HEK293 (cell line): ENCODE results near the gene IGLL1.

Experiments used
- CTCF ChIA-PET: fragments of 350-600 bp; formaldehyde crosslinking; extraction: SDS; loops from one replicate; lab custom pipeline; 2021; ENCODE audit warnings: antibody characterized with exemption; lab: Yijun Ruan, JAX
- POLR2A ChIA-PET: fragments of 300-600 bp; formaldehyde crosslinking; extraction: SDS; loops from one replicate; lab custom pipeline; 2020; ENCODE audit warnings: antibody characterized with exemption, inconsistent platforms; lab: Yijun Ruan, JAX
- H3K27ac ChIP-seq: fragments of 200-500 bp; sonication (Bioruptor generic); 2 replicates; pipeline ENCODE4 v1.5.1; 2014; ENCODE audit warnings: low read depth, low read length, control low read depth, inconsistent platforms; ENCODE audit errors: extremely low read depth
- H3K36me3 ChIP-seq, 2 experiments: fragments of 200-500 bp in 1 of 2; sonication (Bioruptor generic) in 1 of 2; 1 replicate in 1 of 2; 2 replicates in 1 of 2; pipeline ENCODE4 v1.5.1; 2014 to 2017; ENCODE audit warnings: inconsistent platforms in 2 of 2, low read length in 2 of 2; ENCODE audit not compliant: control insufficient read depth in 2 of 2, insufficient read depth in 1 of 2
- H3K4me1 ChIP-seq: fragments of 200-500 bp; sonication (Bioruptor generic); 2 replicates; pipeline ENCODE4 v1.5.1; 2014; ENCODE audit warnings: mild to moderate bottlenecking, low read length, inconsistent platforms; ENCODE audit not compliant: control insufficient read depth, insufficient read depth
- H3K4me3 ChIP-seq: 2 replicates; pipeline ENCODE4 v1.5.1; 2011; ENCODE audit warnings: low read depth, mild to moderate bottlenecking, control low read depth, low read length, moderate library complexity
- H3K9me3 ChIP-seq: fragments of 200-500 bp; sonication (Bioruptor generic); 2 replicates; pipeline ENCODE4 v1.5.1; 2014; ENCODE audit warnings: low read depth, low read length, inconsistent platforms; ENCODE audit not compliant: control insufficient read depth, insufficient read depth
- BCL6B ChIP-seq: fragments of 450-650 bp; formaldehyde crosslinking; IDR thresholded peaks from 2 replicates; pipeline ENCODE4 v1.5.1; 2017; ENCODE audit warnings: missing biosample characterization, missing genetic modification characterization
- FEZF1 ChIP-seq: fragments of 450-650 bp; formaldehyde crosslinking; IDR thresholded peaks from 2 replicates; pipeline ENCODE4 v1.5.1; 2016; ENCODE audit warnings: missing biosample characterization, missing genetic modification characterization
- KLF7 ChIP-seq: fragments of 450-650 bp; formaldehyde crosslinking; IDR thresholded peaks from 2 replicates; pipeline ENCODE4 v1.5.1; 2016; ENCODE audit warnings: missing biosample characterization, missing genetic modification characterization, borderline replicate concordance
- MEIS1 ChIP-seq: sonication (generic); formaldehyde crosslinking; IDR thresholded peaks from 2 replicates; pipeline ENCODE4 v1.8.1; 2022; ENCODE audit warnings: missing genetic modification reagents, mild to moderate bottlenecking, borderline replicate concordance
- OVOL3 ChIP-seq: fragments of 450-650 bp; formaldehyde crosslinking; IDR thresholded peaks from 2 replicates; pipeline ENCODE4 v1.5.1; 2016; ENCODE audit warnings: missing biosample characterization, missing genetic modification characterization
- PATZ1 ChIP-seq: fragments of 450-650 bp; formaldehyde crosslinking; IDR thresholded peaks from 2 replicates; pipeline ENCODE4 v1.5.1; 2016; ENCODE audit warnings: missing biosample characterization, missing genetic modification characterization
- PRDM1 ChIP-seq: fragments of 450-650 bp; formaldehyde crosslinking; IDR thresholded peaks from 2 replicates; pipeline ENCODE4; 2016; ENCODE audit warnings: missing biosample characterization, missing genetic modification characterization
- SCRT2 ChIP-seq: fragments of 450-650 bp; formaldehyde crosslinking; IDR thresholded peaks from 2 replicates; pipeline ENCODE4 v1.5.1; 2016; ENCODE audit warnings: missing biosample characterization, missing genetic modification characterization
- TRIM28 ChIP-seq: IDR thresholded peaks from 2 replicates; pipeline ENCODE4 v1.6.1; 2011; ENCODE audit warnings: low read length, control low read depth, borderline replicate concordance
- YY1 ChIP-seq: fragments of 450-650 bp; formaldehyde crosslinking; IDR thresholded peaks from 2 replicates; pipeline ENCODE4 v1.5.1; 2018; ENCODE audit warnings: missing biosample characterization, missing genetic modification characterization
- ZBTB17 ChIP-seq: fragments of 450-650 bp; formaldehyde crosslinking; IDR thresholded peaks from 2 replicates; pipeline ENCODE4 v1.5.1; 2016; ENCODE audit warnings: missing biosample characterization, missing genetic modification characterization
- ZNF10 ChIP-seq: fragments of 450-650 bp; formaldehyde crosslinking; IDR thresholded peaks from 2 replicates; pipeline ENCODE4 v1.5.1; 2017; ENCODE audit warnings: missing biosample characterization, missing genetic modification characterization
- ZNF133 ChIP-seq: fragments of 450-650 bp; formaldehyde crosslinking; IDR thresholded peaks from 2 replicates; pipeline ENCODE4 v1.5.1; 2016; ENCODE audit warnings: missing biosample characterization, missing genetic modification characterization
- ZNF138 ChIP-seq: fragments of 450-650 bp; formaldehyde crosslinking; IDR thresholded peaks from 2 replicates; pipeline ENCODE4 v1.5.1; 2016; ENCODE audit warnings: missing biosample characterization, missing genetic modification characterization, borderline replicate concordance
- ZNF140 ChIP-seq: fragments of 450-650 bp; formaldehyde crosslinking; IDR thresholded peaks from 2 replicates; pipeline ENCODE4 v1.5.1; 2016; ENCODE audit warnings: missing biosample characterization, missing genetic modification characterization
- ZNF155 ChIP-seq: fragments of 450-650 bp; formaldehyde crosslinking; IDR thresholded peaks from 2 replicates; pipeline ENCODE4 v1.5.1; 2016; ENCODE audit warnings: missing biosample characterization, missing genetic modification characterization
- ZNF157 ChIP-seq: fragments of 450-650 bp; formaldehyde crosslinking; IDR thresholded peaks from 2 replicates; pipeline ENCODE4 v1.5.1; 2016; ENCODE audit warnings: missing biosample characterization, missing genetic modification characterization
- ZNF248 ChIP-seq: fragments of 450-650 bp; formaldehyde crosslinking; IDR thresholded peaks from 2 replicates; pipeline ENCODE4 v1.5.1; 2017; ENCODE audit warnings: missing biosample characterization, missing genetic modification characterization
- ZNF311 ChIP-seq: fragments of 450-650 bp; formaldehyde crosslinking; IDR thresholded peaks from 2 replicates; pipeline ENCODE4 v1.5.1; 2017; ENCODE audit warnings: missing biosample characterization, missing genetic modification characterization, borderline replicate concordance
- ZNF37A ChIP-seq: fragments of 450-650 bp; IDR thresholded peaks from 2 replicates; pipeline ENCODE4 v1.5.1; 2018; ENCODE audit warnings: missing biosample characterization, missing genetic modification characterization
- ZNF394 ChIP-seq: fragments of 450-650 bp; formaldehyde crosslinking; IDR thresholded peaks from 2 replicates; pipeline ENCODE4 v1.5.1; 2016; ENCODE audit warnings: missing biosample characterization, missing genetic modification characterization, mild to moderate bottlenecking, moderate library complexity, borderline replicate concordance
- ZNF423 ChIP-seq: fragments of 450-650 bp; formaldehyde crosslinking; IDR thresholded peaks from 2 replicates; pipeline ENCODE4 v1.5.1; 2016; ENCODE audit warnings: missing biosample characterization, missing genetic modification characterization
- ZNF513 ChIP-seq: fragments of 450-650 bp; IDR thresholded peaks from 2 replicates; pipeline ENCODE4 v1.5.1; 2018; ENCODE audit warnings: missing biosample characterization, missing genetic modification characterization
- ZNF549 ChIP-seq: fragments of 450-650 bp; IDR thresholded peaks from 2 replicates; pipeline ENCODE4 v1.5.1; 2018; ENCODE audit warnings: missing biosample characterization, missing genetic modification characterization, mild to moderate bottlenecking, inconsistent platforms, moderate library complexity
- ZNF624 ChIP-seq: fragments of 450-650 bp; formaldehyde crosslinking; IDR thresholded peaks from 2 replicates; pipeline ENCODE4 v1.5.1; 2017; ENCODE audit warnings: missing biosample characterization, missing genetic modification characterization
- ZNF639 ChIP-seq: fragments of 450-650 bp; formaldehyde crosslinking; IDR thresholded peaks from 2 replicates; pipeline ENCODE4 v1.5.1; 2016; ENCODE audit warnings: missing biosample characterization, missing genetic modification characterization
- ZNF660 ChIP-seq: fragments of 450-650 bp; IDR thresholded peaks from 2 replicates; pipeline ENCODE4 v1.5.1; 2018; ENCODE audit warnings: missing biosample characterization, mild to moderate bottlenecking, missing genetic modification characterization
- ZNF664 ChIP-seq: fragments of 450-650 bp; formaldehyde crosslinking; IDR thresholded peaks from 2 replicates; pipeline ENCODE4 v1.5.1; 2016; ENCODE audit warnings: missing biosample characterization, missing genetic modification characterization
- ZNF76 ChIP-seq: fragments of 450-650 bp; formaldehyde crosslinking; IDR thresholded peaks from 2 replicates; pipeline ENCODE4; 2016; ENCODE audit warnings: low read depth, missing biosample characterization, missing genetic modification characterization, borderline replicate concordance
- ZNF785 ChIP-seq: fragments of 450-650 bp; formaldehyde crosslinking; IDR thresholded peaks from 2 replicates; pipeline ENCODE4 v1.5.1; 2016; ENCODE audit warnings: missing biosample characterization, missing genetic modification characterization
- ZSCAN16 ChIP-seq: fragments of 450-650 bp; formaldehyde crosslinking; IDR thresholded peaks from 2 replicates; pipeline ENCODE4 v1.5.1; 2016; ENCODE audit warnings: missing biosample characterization, missing genetic modification characterization
- ZSCAN23 ChIP-seq: fragments of 450-650 bp; formaldehyde crosslinking; IDR thresholded peaks from 2 replicates; pipeline ENCODE4 v1.5.1; 2016; ENCODE audit warnings: missing biosample characterization, missing genetic modification characterization

Gene IGLL1

GRCh38 chr22:23548501-23549197 is 31.4 kb downstream of the IGLL1 start:
- ChIA-PET POLR2A (no interaction called here), CTCF (no interaction called here)
- no peaks in the 10 kb centered on the region for H3K4me1 ChIP-seq
- TF ChIP-seq SCRT2 (no peak), ZNF10 (no peak), ZNF140 (no peak), ZNF513 (tag by site-specific recombination) (no peak), ZNF157 (tag by site-specific recombination) (no peak), ZNF133 (tag by site-specific recombination) (no peak), ZSCAN23 (no peak), ZNF660 (tag by site-specific recombination) (no peak), ZNF76 (tag by site-specific recombination) (no peak), ZNF394 (tag by site-specific recombination) (no peak), ZNF785 (tag by site-specific recombination) (no peak), ZNF37A (tag by site-specific recombination) (no peak), ZNF624 (no peak), BCL6B (tag by site-specific recombination) (no peak), ZNF138 (no peak), FEZF1 (no peak), ZNF155 (tag by site-specific recombination) (no peak), PATZ1 (no peak)
- TF ChIP-seq, all 188 proteins: peak for 0
- Histone ChIP-seq H3K9me3 (no peaks in the 10 kb centered on the region), H3K27ac (no peak overlapping the region), H3K36me3 (no peaks in the 10 kb centered on the region), H3K4me3 (no peak overlapping the region)

GRCh38 chr22:23547818-23548500 is 32.1 kb downstream of the IGLL1 start:
- Histone ChIP-seq H3K9me3 (no peaks in the 10 kb centered on the region), H3K27ac (no peak overlapping the region), H3K4me3 (no peak overlapping the region), H3K4me1 (no peaks in the 10 kb centered on the region), H3K36me3 (no peaks in the 10 kb centered on the region)
- ChIA-PET POLR2A (no interaction called here), CTCF (no interaction called here)
- TF ChIP-seq ZNF423 (tag by site-specific recombination) (no peak), ZNF10 (no peak), ZBTB17 (tag by site-specific recombination) (no peak), ZNF549 (tag by site-specific recombination) (no peak), PRDM1 (tag by site-specific recombination) (no peak), YY1 (tag by site-specific recombination) (no peak), ZSCAN16 (tag by site-specific recombination) (no peak), OVOL3 (no peak), TRIM28 (no peak), KLF7 (tag by site-specific recombination) (no peak), ZNF639 (tag by site-specific recombination) (no peak), ZNF664 (tag by site-specific recombination) (no peak), ZNF248 (tag by site-specific recombination) (no peak), MEIS1 (CRISPR knock-in tag) (no peak), ZNF311 (tag by site-specific recombination) (no peak)
